ENCODE data around the gene CX3CL1.

GRCh38 chr16:57432505-57432904 is 60.2 kb downstream of the CX3CL1 start:
- TF ChIP-seq CTCF (IDR thresholded peaks at IDR 0.05) (no peak), POLR2AphosphoS5 (IDR thresholded peaks at IDR 0.05) (no peak), EP300 (IDR thresholded peaks at IDR 0.05) (no peak)

Data from suprapubic skin (tissue), 4 donors.